ENCODE data around the gene CERS1. TPM values are rescaled to one million over a fixed set of nuclear protein-coding genes. Genes with fewer than 3 reads are reported as not detected.
"Not testable (repeated sequence)": the region's sequence is repeated elsewhere in the genome, so short reads cannot be mapped to it uniquely, and the experiment has no call there.

Gene CERS1
- total RNA-seq, 2 experiments from 2014 or later: 0.08 TPM; not detected in 1

DNA sequence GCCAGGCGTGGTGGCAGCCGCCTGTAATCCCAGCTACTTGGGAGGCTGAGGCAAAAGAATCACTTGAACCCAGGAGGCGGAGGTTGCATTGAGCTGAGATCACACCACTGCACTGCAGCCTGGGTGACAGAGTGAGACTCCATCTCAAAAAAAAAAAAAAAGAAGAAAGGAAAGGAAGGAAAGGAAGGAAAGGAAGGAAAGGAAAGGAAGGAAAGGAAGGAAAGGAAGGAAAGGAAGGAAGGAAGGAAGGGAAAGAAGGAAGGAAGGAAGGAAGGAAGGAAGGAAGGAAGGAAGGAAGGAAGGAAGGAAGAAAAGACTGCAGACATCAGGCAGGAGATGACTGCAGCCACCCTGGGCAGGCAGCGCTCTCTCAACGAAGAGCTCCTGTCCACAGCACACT lies 6.6 kb upstream of the CERS1 start:
- POLR2A ChIA-PET: interaction anchor here (0.5 to 0.6 kb wide), 2 partner anchors 163 to 332 kb away, joined by 3 to 8 read pairs; no protein-coding TSS in a partner anchor
- CTCF ChIA-PET: not testable (repeated sequence)

DNA sequence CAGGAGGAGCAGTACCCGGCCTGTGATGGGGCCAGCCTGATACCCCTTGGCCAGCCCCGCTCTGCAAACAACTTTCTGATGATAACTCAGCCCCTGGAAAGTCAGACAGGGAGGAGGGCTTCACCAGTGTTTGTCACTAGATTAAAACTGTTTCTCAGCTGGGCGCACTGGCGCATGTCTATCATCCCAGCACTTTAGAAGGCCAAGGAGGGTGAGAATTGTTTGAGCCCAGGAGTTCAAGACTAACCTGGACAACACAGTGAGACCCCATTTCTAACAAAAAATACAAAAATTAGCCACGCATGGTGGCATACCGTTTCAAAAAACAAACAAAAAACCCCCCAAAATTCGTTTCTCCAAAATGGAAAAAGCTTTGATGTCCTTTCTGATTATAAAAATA lies 5.5 kb upstream of the CERS1 start:
- ChIA-PET CTCF (no interaction called here), POLR2A (interaction anchor here (0.6 kb wide), 1 partner anchor 29 kb away, joined by 6 read pairs; no protein-coding TSS in a partner anchor)

DNA sequence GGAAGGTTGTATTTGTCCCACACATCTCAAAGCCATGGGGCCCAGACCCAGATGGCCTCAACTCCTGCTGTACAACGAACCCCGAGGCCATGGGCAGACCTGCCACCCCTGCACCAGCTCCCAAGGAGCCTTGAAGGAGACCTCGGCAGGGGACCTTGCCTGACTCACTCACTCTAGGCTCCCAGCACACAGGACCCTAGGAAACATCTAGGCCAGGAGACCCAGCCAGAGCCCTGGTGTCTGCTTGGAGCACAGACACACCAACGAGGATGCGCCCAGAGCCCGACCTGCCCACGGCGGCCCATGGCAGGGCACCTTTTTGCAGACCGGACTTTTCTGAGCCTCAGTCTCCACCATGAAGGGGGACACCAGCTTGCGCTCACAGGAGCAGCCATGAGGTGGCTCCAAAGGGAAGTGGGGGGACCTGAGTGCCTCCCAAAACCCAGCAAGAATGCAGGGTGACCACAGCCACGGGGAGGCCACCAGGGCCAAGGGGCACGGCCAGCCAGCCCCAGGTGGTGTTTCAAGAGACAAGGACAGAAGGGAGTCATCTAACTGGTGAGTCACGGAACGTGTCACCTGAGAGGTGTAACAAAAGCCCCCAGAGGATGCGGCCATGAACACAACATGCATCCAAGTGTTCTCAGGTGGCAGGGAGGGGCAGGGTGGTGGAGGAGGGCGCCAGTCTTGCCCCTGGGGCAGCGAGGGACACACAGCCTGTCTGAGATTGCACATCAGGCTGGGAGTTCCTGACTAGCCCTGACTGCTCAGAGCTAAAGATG lies 4.9 kb upstream of the CERS1 start:
- POLR2A ChIA-PET: no interaction called here
- CTCF ChIA-PET: no interaction called here

DNA sequence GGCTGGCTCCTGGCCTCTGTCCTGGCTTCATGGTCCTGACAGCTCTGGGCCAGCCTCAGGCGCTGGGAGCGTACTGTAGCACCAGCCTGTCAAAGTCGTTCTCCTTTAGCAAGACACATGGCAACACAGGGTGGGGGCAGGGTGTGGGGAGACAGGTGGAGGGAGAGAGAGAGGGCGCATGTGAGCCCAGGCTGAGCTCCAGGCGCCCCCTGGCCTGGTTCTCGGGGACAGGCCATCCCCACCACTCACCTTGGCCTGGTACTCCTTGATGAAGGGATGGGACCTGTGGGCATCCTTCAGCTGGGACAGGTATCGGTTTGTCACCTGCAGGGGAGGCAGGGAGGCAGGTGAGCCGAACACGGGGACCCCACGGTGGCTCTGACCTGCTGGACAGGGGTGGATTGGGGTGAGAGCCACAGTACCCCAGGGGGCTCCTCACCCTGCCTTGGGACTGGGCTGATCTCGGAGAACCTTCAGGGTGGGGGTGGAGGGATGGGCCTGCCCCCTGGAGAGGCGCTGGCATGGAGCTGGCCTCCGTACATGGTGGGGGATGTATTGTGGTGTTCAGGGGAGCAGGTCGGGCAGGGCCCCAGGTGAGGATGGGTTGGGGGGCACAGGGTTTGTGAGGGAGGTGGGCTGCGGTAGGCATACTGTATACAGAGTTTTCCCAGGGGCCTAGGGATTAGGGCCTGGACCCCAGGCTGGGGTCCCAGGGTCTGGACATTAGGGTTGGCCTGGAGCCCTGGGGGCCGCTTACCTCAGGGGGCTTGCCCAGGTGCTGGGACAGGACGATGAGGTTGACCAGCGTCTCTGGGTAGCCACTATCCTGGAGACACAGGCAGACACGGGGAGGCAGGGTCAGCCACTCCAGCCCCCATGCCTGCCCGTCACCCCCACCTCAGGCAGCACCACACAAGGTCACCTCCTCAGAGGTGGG lies 3.9 kb upstream of the CERS1 start:
- CTCF ChIA-PET: no interaction called here
- POLR2A ChIA-PET: no interaction called here

DNA sequence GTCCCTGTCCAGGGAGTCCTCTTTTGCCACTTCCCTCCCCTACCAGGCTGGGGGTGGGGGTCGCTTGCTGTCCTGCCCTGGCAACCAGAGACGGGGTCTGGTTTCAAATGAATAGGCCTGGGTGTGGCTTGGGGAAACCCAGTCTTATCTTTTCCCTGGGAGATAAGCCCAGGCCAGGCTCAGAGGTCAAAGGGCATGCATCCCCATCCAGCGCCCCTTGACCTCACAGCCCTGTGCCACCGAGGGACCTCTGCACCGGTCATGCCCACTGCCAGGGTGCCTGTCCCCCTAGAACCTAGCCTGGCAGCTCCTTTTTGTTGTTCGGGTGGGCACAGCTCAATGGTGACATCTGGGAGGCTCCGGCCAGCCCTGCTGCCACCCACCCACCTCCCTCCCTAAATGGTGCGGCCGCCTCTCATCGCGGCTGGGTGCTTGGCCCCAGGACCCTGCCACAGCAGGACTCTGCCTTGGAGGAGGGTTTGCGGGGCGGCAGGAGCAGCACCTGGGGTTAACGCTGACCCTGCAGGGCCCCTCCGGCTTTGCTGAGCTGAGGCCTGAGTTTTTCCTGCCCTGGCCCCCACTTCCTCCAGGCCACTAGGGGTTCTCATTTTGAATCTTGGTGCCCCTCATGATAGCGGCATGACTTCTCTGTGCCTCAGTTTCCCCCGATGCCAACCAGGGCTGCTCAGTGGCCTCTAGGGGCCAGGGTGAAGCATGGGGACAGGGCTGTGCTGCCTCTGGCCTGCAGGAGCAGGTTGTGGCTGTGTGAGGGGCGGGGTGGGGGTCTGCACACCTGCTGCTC lies 2.9 kb upstream of the CERS1 start:
- POLR2A ChIA-PET: interaction anchor here (0.6 kb wide), 1 partner anchor 21 kb away, joined by 7 read pairs; the partner anchor contains the start of gene DDX49

DNA sequence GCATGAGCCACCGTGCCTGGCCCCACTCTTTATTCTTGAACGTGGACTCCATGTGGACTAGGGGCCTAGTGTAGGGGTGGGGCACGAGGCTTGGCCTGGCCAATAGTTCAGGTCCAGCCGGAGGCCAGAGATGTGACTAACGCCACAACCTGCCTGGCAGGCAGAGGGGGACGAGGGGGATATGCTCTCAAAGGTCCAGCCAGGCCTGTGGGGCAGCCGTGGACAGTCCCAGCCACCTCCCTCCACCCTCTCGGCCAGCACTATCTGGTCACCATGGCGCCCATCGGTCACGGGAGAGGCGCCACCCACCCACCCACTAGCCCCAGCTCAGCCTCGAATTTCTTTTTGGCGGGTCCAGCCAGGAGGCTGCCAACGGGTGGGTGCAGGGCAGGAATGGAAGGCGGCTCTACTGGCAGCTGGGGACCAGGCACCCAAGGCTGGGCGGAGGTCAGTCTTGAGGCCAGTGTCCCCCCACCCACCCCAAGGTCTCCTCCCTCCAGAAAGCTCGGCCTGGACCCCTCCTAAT lies 2.2 kb upstream of the CERS1 start:
- ChIA-PET POLR2A (interaction anchor here (0.6 to 0.8 kb wide), 2 partner anchors 21 to 22 kb away, joined by 4 to 7 read pairs; partner anchors contain the start of genes COPE and DDX49), CTCF (no interaction called here)

More for the DNA sequence above, 2.9 kb upstream of the CERS1 start:
- CTCF ChIA-PET: no interaction called here

DNA sequence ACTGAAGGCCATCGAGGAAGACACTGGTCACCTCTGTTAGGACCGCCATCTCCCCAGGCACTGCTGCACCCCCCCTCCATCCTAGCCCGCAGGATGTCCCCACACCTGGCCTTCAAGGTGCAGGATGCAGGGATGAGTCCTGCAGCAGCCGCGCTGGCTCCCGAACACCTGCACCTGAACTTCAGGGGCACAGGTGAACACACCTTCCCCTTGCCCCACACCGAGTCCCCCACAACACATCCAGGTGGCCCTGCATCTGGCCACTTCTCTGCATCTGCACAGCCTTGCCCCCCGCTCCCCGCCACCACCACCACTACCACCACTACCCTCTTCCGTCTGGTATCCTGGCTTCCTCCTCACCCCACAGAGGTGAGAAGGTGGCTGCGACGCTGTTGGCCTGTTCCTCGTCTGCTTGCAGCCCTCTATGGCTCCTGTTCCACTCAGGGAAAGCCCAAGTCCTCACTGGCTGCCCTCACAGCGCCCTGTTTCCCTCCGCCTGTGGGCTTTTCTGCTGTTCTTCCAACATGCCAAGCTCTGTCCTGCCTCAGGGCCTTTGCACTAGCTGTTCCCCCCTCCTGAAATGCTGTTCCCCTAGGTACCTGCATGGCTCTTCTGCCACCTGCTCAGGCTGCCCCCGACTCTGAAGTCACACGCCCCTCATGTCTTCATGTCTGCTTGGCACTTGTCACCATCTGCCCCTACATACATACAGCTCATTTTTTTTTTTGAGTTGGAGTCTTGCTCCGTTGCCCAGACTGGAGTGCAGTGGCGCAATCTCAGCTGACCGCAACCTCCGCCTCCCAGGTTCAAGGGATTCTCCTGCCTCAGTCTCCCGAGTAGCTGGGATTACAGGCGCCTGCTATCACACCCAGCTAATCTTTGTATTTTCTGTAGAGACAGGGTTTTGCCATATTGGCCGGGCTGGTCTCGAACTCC lies 1.4 kb upstream of the CERS1 start:
- ChIA-PET POLR2A (interaction anchor here (0.8 kb wide), 1 partner anchor 22 kb away, joined by 4 read pairs; the partner anchor contains the start of genes COPE and DDX49), CTCF (no interaction called here)

DNA sequence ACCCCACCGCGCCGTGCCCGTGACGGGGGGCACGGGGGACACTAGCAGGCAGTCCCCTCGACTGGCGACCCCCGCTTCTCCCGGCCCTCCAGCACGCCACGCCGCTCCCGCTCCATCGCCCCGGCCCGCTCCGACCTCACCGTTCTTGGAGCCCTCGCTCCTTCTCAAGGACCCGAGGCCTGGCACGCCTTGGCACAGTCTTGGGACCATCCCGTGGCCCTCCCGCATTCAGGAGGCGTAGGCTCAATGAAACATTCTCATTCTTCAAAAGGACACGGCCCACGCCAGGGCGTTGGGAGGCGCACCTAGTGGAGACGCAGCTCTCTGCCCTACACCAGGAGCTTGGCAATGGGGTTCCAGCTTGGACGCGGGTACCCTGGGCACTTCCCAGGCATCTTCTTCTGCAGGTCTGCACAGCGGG lies 473 bp upstream of the CERS1 start:
- ChIA-PET CTCF (no interaction called here), POLR2A (interaction anchor here (0.7 kb wide), 1 partner anchor 257 kb away, joined by 8 read pairs; no protein-coding TSS in a partner anchor)

DNA sequence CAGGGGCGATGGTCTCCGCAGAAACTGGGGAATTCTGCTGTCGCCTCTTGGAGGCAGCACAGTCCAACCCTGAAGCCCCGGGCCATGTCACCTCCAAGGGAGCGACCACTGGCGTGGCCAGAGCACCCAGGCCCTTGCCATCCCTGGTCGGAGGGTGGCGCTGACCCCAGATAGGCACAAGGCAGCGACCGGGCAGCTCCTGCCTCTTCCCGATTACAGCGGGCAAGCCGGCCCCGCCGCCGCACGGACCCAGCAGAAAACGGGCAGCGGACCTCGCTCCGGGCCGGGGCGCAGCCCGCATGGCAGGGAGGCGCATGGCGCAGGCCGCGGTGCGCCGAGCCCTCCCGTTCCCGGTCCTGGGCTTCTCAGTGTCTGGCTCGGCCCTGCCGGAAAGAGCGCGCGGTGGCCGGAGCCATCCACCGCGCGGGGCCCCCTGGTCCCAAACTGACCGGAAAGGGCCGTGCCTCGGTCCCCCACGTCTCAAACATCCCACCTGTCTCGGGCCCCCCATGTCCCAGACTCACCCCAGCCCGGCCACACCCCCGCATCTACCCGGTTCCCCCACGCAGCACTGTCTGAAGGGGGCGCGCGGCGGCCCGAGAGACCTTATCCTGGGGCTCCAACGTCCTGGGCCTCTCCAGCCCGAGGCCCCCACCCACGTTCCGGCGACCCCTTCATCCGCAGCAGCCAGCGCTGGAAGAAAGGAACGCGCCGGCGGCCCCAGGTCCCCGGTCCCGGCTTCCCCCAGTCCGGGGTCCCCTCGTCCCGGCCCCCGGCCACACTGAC lies 727 bp downstream of the CERS1 start:
- POLR2A ChIA-PET: no interaction called here
- CTCF ChIA-PET: interaction anchor here (0.7 kb wide), 1 partner anchor 117 kb away, joined by 3 read pairs; no protein-coding TSS in a partner anchor

DNA sequence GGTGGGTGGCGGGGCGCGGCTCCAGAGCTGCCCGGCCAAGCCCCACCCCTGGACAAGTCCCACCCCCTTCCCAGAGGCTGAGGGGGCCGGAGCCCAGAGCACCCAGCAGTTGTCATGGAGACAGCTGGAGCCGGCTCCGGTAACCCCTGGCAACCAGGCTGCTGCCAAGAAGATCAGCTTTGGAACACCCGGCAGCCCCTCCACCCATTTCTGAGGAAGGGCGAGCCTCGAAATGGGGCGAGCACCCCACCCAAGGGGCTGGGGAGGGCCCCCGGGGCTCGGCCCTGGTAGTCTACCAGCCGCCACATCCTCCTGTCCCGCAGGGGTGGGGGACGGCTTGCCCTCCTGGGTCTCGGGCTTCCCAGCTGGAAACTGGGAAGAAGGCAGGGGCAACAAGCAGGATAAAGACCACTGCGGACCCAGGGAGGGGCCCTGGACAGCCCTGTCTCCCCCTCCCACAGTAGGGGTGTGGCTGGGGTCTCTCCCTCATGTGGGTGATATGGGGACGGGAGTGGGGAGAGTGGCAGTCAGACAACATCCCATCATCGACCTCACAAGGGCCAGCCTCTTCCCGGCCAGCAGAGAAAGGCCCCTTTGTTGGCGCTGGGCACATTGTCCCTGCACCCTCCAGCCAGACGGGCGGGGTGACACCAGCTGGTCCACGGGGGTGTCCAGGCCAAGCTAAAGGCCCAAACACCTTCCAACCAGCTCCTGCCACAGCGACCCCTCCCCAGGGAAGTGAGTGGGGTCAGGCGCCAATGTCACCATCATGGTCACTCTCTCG lies 1.5 kb downstream of the CERS1 start:
- ChIA-PET POLR2A (no interaction called here), CTCF (interaction anchor here (0.7 kb wide), 1 partner anchor 116 kb away, joined by 3 read pairs; no protein-coding TSS in a partner anchor)

DNA sequence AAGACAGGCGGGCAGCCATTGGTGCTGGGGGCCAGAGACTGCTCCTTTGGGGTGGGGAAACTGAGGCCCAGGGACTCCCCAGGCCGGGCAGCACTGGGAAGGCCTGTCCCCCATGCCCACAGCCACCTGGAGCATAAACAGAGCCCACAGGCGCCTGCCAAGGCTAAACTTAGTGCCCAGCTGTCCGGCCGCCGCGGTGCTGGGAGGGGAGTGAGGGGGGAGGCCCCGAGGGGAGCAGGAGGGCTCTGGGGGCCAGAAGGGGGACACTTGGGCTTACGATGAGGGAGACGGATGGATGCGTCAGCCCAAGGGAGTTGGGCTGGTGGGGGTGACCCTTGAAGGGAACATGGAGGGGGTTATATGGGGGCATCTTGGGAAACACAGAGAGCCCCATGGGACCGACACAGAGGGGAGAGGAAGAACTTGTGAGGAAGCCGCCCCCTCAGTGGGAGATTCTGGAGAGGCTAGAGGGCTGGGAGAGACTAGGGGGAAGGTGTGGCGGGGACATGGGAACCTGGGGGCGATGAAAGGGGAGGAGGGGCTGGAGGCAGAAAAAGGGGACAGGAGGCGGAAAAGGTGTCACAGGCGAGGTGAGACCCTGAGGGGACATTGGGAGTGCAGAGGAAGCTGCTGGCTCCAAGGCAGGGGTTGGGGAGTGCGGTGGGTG lies 2.2 kb downstream of the CERS1 start:
- POLR2A ChIA-PET: interaction anchor here (0.6 kb wide), 1 partner anchor 39 kb away, joined by 3 read pairs; no protein-coding TSS in a partner anchor
- CTCF ChIA-PET: no interaction called here

DNA sequence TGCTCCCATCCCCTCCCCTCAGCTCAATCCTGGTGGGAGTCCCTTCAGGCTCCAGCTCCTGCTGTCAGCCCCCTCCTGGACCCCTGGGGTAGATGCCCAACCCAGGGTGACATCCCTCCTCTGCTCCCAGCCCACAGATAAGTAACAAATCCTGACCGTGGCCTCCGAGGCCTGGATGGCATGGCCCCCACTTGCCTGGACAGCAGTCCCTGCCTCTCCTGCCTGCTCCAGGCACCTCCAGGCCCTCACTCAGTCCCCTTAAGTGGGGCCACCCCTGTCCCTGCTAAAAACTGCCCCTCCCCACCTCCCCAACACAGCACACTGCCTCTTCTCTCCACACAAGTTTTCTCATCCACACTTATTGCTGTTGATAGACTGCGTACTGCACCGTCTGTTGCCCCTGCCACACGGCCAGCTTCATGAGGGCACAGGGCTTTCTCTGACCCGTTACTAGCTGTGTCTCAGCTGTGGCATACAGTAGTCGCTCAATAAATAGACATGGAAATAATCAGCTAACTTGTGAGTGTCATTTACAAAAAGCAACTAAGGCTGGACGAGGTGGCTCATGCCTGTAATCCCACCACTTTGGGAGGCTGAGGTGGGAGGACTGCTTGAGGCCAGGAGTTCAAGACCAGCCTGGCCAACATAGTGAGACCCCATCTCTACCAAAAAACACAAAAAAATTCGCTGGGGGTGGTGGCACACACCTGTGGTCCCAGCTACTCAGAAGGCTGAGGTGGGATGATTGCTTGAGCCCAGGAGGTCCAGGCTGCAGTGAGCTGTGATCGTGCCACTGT lies 5.8 kb downstream of the CERS1 start:
- CTCF ChIA-PET: no interaction called here
- POLR2A ChIA-PET: no interaction called here

DNA sequence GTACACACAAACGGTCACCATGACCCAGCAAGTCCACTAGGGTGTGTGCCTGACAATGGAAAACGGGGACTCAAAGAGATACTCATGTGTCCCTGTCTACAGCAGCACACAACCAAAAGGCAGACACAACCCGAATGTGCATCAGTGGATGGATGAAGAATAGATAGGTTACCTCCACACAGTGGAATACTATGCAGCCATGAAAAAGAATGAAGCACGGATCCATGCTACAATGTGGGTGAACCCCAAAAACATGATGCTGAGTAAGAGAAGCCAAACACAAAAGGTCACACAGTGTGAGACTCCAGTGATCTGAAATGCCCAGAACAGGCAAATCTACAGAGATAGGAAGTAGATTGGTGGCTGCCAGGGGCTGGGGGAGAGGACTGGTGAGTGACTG lies 9.0 kb downstream of the CERS1 start:
- CTCF ChIA-PET: no interaction called here
- POLR2A ChIA-PET: no interaction called here

DNA sequence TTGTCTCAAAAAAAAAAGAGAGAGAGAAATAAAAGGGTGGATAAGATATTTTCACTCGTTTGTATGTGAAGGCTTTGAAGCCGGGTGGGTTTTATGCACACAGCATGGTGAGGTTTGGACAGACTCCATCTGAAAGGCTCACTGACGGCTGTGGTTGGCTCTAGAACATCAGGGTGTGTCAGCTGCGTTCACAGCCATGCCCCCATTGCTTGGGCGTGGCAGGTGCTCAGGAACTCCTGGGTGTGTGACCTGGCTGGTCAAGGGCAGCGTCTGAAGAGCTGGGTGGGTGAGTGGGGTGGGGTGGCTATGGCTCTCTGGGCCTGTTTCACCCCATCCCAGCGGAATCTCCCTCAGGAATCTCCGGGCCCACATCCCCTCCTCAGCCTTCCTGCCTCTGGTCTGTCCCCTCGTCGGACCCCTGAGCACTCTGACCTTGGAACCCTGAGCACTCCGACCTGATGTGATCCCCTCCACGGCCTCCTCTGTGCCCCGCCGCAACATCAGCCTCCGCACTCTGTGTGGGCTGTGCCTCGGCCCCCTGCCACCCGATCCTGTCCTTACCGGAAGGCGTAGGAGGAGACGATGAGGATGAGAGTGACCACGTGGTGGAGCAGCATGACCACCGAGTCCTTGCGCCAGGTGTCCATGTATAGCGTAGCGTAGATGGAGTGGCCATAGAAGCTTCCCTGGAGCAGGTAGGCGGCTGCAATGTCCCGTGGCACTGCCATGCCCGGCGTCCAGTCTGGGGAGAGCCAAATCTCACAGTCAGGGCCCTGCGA lies 12.2 kb downstream of the CERS1 start:
- POLR2A ChIA-PET: no interaction called here
- CTCF ChIA-PET: interaction anchor here (0.6 kb wide), 1 partner anchor 190 kb away, joined by 4 read pairs; no protein-coding TSS in a partner anchor
